Measurements from ENCODE around the gene PLPP6. TPM values are rescaled to one million over a fixed set of nuclear protein-coding genes. Genes with fewer than 3 reads are reported as not detected.

Gene PLPP6
- total and polyA plus RNA-seq, 2 donors (not counting 3 experiments of a cell fraction or from before 2014, with no cell fraction given): 6.3 to 6.4 TPM

DNA sequence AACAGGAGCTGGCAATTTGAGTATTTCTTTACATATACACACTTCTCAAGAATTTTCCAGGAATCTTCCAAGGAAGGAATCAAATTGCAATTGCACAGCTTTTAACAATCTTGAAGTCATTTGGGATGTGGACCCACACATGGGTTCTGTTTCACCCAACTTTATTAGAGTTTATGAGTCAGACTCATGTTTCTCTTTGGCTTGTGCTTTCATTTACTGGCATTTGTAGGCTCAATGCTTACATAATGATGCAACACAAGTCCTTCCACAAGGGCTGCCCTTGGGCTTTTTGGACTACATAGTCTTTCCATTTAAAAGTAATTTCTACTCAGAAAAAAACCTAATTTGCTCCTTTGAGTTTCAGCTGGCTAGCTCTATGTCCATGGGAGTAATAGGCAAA, 12.7 kb downstream of the PLPP6 start:
- Histone ChIP-seq H3K4me3 (replicated peaks in 1 of 3; ENCODE audit: insufficient read depth in 1 of 3, low read depth in 1 of 3, low read length in 3 of 3) (no peak overlapping the region), H3K9me3 (replicated peaks; ENCODE audit: control insufficient read depth, insufficient read depth, low read length) (no peaks in the 10 kb centered on the region), H2AFZ (ENCODE audit: low read depth, low read length) (no peak overlapping the region), H3K4me2 (ENCODE audit: insufficient read depth, low read length) (no peak overlapping the region), H4K20me1 (replicated peaks; ENCODE audit: control insufficient read depth, extremely low read depth, insufficient read depth, low read length) (no peaks in the 10 kb centered on the region), H3K9me1 (replicated peaks; ENCODE audit: control insufficient read depth, extremely low read depth, insufficient read depth, low read length) (no peaks in the 10 kb centered on the region), H3K79me2 (ENCODE audit: control insufficient read depth, insufficient read depth, low read length) (peaks cover 1% of the 10 kb centered on the region), H3K4me1 (ENCODE audit: control insufficient read depth, extremely low read depth, insufficient read depth, low read length) (no peaks in the 10 kb centered on the region), H3K27me3 (ENCODE audit: control insufficient read depth in 2 of 2, insufficient read depth in 2 of 2, low read length in 2 of 2) (no peaks in the 10 kb centered on the region), H3K36me3 (ENCODE audit: control insufficient read depth in 2 of 2, extremely low read depth in 1 of 2, insufficient read depth in 2 of 2, low read length in 2 of 2) (no peaks in the 10 kb centered on the region), H3K27ac (ENCODE audit: insufficient read depth, low read depth, low read length) (no peak overlapping the region), H3K9ac (replicated peaks; ENCODE audit: extremely low read depth, insufficient read depth, low read length) (no peak overlapping the region)
- TF ChIP-seq POLR2A (IDR thresholded peaks at IDR 0.05; ENCODE audit: low read depth, low read length): no peak
- no peak for TF ChIP-seq MAX (IDR thresholded peaks at IDR 0.05; ENCODE audit: insufficient read depth, insufficient read length)
- TF ChIP-seq MYC (IDR thresholded peaks at IDR 0.05; ENCODE audit: low read depth, low read length): no peak
- no peak for TF ChIP-seq JUN (IDR thresholded peaks at IDR 0.05; ENCODE audit: borderline replicate concordance, insufficient read depth, insufficient read length, low read depth)
- TF ChIP-seq CTCF (IDR thresholded peaks at IDR 0.05; ENCODE audit: extremely low read depth in 1 of 2, insufficient read depth in 1 of 2, low read depth in 1 of 2, low read length in 2 of 2): no peak
- no peak for TF ChIP-seq GATA2 (IDR thresholded peaks at IDR 0.05; ENCODE audit: insufficient read depth, insufficient read length, low read depth, low read length)
- TF ChIP-seq EZH2 (IDR thresholded peaks at IDR 0.05; ENCODE audit: borderline replicate concordance, low read depth, low read length, severe bottlenecking): no peak
- no peak for TF ChIP-seq POLR2AphosphoS5 (IDR thresholded peaks at IDR 0.05; ENCODE audit: insufficient read depth, low read depth, low read length)
- TF ChIP-seq FOS (IDR thresholded peaks at IDR 0.05; ENCODE audit: borderline replicate concordance, insufficient read depth, low read length): no peak
- FAIRE-seq (no peak), DNase-seq (ENCODE audit: low read depth, low spot score) (no peak)
- POLR2A ChIA-PET: no interaction called here
- CTCF ChIA-PET: interaction anchor here (1.2 to 1.6 kb wide), 2 partner anchors 9 to 12 kb away, joined by 4 to 5 read pairs; partner anchors contain the start of genes PLPP6 and SPATA6L
- BruUV-seq (replicated peaks): no TSS peak
- intact Hi-C loops (cut with micrococcal nuclease): loop anchor here (10.0 kb wide), 1 partner anchor 1150 kb away; the partner anchor contains the start of gene RFX3
- dilution Hi-C loops (cut with MboI; ENCODE audit: extremely low pct_ligation_motif_present, low sequenced_read_pairs): no loop called here
